NCI-H1930 (cell line): Measurements from ENCODE around the gene LDAF1.
"Not testable (repeated sequence)": the region's sequence is repeated elsewhere in the genome, so short reads cannot be mapped to it uniquely, and the experiment has no call there.

ENCODE experiments used
- DNase-seq, 2 experiments: peaks; one replicate each; lab custom pipeline; 2025; lab: John Stamatoyannopoulos, UW

Gene LDAF1

DNA sequence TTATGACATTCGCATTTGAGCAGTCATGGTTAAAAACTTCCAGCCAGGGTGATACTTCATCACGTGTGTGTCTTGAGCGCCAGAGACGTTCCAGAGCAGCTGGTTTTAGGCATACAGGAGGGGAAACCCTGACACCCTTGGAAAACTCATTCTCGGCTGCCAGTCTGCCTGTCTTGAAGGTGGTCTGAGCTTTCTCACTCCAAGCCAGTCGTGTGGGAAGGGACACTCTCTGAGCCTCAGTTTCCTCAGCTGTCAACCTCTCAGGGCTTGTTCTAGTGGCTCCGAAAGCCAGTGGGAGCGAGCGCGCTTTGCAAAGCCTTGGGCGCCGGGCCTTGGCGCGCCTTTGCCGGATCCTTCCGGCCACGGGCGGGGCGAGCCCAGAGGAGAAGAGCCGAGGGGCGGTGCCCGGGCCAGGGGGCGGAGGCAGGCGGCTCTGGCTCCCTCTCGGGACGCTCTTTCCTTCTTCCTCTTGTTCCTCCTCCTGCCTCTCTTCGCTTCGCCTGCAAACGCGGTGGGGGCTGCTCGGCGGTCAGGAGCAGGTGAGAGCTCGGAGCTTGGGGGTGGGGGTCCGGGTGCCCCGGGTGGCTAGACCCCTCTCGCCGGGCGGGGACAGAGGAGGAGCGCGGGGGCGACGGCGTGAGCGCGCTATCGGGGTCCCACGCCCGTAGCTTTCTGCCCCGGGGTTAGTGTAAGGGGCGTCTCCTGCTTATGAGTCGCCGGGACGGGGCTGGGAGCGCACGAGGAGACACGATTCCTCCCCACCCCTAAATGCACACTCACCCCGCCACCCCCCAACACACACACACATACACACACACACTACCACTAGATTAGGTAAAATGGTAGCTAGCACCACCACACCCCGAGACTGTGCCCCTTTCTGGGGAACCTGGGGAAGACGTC is at the start of gene LDAF1:
Gene LDAF1 (plus strand): TSS at position 467 of the 903 bp plus-strand sequence. CDS start 2,509 bp downstream, outside the sequence.
- DNase-seq, result peak; percentile 38 to 49

DNA sequence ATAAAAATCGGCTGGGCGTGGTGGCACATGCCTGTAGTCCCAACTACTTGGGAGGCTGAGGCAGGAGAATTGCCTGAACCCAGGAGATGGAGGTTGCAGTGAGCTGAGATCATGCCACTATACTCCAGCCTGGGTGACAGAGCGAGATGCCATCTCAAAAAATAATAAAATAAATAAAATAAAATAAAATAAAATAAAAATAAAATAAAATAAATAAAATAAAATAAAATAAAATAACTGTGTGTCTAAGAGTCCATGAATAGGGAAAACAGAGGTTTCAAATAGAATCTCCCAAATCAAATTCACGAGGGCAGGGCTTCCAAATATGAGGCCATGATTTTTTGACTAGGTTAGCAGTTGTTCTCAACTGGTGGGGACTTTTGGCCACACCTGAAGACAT is 42.9 kb upstream of the LDAF1 start:
- not testable (repeated sequence) for DNase-seq

DNA sequence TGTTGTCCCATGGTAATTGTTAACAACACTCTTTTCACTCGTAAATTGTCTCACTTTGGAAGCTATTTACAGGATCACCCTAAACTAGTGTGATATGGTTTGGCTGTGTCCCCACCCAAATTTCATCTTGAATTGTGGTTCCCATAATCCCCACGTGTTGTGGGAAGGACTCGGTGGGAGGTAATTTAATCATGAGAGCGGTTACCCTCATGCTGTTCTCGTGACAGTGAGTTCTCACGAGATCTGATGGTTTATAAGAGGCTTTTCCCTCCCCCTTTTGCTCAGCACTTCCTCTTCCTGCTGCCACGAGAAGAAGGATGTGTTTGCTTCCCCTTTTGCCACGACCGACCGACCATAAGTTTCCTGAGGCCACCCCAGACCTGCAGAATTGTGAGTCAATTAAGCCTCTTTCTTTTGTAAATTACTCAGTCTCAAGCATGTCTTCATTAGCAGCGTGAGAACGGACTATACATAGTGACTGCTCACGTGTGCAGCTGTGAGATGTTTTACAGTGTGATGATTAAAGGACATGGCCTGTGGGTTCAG is 42.3 kb upstream of the LDAF1 start:
- DNase-seq, result no peak

DNA sequence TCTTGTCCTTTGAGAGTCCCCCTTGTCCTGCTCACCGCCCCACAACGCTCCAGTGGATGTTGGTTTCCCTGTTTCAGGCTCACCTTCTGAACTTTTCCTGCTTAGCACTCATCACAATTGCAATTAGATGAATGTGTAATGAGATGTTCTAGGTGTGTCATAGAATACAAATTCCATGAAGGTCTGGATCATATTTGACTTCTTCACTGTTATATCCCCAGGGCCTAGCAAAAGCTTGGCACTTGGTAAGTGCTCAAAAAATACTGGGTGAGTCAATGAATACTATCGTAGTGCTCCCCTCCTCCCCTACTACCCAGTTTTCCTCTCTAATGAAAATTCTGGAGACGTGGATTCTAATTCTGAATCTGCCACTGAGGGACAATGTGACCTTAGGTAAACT is 40.9 kb upstream of the LDAF1 start:
- no peak for DNase-seq

DNA sequence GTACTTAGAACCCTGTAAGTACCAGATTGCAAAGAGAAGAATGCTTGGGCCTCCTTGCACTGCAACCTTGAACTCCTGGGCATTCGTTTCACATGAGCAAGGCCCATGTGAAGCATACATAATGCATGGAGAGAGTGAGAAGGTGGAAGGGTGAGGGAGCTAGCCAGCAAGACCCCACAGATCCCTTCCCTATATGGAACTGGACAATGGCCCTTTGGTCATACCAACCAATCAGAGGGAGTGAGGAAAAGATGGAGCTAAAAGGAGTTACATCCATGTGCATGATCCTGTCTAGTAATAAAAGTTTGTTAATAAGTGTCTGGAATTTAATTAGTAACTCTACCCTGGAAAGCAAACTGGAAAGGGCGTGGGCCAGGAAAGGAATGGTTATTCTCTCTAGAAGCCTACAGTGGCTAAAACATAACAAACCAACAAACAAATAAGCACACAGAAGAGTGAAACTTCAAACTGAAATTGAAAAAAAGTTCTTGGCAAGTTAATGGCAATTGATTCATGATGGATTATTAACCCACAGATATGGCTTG is 37.4 kb upstream of the LDAF1 start:
- DNase-seq, result no peak

DNA sequence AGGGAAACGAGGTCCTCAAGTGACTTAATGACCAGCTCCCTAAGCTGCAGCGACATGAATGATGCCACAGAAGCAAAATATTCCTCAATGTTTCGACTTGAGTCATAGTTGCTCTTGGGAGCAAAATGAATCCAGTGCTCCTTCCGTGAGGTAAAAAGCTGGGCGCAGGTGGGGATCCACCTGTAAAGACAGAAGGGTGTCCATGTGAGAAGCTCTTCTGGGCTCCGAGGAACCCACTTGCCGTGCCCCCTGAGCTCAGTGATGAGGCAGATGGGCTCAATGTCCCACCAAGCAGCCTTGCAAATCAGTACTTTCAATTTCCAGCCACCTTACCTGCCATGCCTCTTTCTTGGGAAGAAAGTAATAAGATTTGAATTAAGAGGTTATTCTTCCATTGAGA is 33.3 kb upstream of the LDAF1 start:
- DNase-seq, result no peak

DNA sequence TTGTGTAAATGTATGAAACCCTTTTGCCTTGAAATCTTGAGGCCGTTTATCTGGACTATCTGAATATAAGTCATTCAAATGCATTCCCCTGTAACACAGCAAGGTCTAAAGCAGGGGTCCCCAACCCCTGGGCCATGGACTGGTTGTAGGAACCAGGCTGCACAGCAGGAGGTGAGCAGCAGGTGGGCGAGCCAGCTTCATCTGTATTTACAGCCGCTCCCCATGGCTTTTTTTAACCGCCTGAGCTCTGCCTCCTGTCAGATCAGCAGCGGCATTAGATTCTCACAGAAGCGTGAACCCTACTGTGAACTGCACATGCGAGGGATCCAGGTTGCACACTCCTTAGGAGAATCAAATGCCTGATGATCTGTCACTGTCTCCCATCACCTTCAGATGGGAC is 32.0 kb upstream of the LDAF1 start:
- no peak for DNase-seq

DNA sequence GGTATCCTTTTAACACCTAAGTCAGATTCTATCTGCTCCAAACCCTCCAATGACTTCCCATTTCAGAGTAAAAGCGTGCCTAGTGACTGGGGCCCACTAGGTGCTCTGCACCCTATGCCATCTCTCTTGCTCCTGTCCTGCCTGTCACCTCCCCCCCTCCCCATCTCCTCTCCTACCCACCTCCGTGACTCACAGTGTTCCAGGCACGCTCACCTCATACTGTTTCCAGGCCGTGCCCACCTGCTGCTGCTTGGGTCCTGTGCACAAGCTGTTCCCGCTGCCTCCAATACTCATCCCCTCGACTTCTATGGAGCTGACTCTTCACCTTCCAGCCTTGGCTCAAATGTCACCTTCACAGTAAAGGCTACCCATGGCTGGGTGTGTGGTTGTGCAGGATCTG is 29.5 kb upstream of the LDAF1 start:
- no peak for DNase-seq

DNA sequence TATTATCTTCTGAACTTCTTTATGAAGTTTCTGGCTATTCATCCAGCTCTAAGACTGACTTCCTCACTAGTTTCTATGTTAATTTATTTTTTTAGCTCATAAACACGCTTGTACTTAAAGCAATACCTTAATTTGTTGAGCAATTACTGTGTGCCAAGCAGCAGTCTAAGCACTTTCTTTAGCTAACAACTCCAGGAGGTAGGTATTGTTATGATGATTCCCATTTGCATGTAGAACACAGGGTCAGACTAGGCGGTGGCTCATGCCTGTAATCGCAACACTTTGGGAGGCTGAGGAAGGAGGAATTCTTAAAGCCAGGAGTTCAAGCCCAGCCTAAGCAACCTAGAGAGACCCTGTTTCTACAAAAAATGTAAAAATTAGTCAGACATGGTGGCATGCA is 27.7 kb upstream of the LDAF1 start:
- DNase-seq, result no peak

DNA sequence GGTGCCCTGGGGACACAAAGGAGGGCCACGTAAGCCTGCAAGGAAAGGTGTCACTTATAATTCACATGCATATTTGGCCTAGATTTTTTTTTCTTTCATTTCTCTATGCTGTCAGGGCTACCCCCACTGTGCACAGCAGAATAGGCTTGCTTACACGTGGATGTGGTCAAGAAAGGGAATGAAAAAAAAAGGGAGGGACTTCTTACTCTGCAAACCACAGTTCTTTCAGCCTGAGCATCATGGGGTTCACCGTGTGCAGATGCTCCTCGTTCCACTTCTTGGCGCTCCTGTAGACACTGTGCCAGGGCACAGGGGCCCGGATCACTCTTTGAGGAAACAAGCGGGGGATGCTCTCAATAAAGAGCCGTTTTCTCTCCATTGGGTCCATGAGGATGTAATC is 24.4 kb upstream of the LDAF1 start:
- DNase-seq, result no peak

DNA sequence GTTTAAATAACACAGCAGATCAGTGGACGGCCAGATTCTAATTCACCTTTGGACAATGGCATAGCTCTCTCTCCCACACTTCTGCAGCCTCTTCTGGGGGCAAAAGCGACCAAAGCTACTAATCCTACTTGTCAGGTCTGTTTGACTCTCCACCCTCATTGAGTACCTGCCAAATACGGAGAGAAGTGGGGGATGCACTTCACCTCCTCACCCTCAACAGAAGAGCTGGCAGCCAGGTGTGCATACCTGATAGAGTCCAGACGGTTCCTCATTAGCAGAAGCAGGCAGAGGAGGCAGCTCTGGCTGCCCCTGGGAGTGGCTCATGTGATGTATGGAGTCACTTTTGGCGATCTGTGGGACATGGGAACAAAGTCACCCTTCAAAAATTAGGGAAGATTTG is 12.7 kb upstream of the LDAF1 start:
- DNase-seq, result no peak

DNA sequence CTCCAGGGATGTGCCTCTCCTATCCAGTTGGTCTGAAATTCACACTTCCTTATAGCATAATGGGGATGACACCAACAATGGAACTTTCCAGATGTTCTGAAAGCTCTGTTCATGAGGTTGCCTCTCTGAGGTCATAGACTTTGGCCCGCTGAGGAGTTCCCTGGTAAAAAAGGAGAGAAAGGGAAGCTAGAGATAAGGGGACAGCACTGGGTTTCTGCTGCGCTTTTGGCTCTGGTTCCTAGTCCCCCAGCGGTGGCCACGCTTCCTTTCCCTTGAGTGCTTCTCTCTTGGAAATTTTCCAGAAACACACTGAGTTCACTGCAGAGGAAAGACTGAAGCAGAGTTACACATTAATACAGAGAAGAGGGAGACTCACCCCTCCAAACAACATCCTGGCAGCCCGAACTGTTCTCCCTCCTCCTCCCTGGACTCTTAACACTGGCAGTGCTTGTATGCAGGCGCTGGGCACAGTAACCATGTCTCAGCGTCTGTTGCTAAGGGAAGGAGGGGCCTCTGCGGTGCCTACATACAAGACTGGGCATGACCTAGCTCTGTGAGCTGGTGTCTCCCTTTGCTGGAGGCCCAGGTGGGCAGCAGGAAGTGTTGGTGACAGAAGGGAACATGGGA is 8.0 kb upstream of the LDAF1 start, which contains the start of gene DNAH3:
Gene DNAH3 (minus strand): TSS at position 472 of the 627 bp plus-strand sequence. CDS start 527 bp downstream, outside the sequence.
- no peak for DNase-seq

DNA sequence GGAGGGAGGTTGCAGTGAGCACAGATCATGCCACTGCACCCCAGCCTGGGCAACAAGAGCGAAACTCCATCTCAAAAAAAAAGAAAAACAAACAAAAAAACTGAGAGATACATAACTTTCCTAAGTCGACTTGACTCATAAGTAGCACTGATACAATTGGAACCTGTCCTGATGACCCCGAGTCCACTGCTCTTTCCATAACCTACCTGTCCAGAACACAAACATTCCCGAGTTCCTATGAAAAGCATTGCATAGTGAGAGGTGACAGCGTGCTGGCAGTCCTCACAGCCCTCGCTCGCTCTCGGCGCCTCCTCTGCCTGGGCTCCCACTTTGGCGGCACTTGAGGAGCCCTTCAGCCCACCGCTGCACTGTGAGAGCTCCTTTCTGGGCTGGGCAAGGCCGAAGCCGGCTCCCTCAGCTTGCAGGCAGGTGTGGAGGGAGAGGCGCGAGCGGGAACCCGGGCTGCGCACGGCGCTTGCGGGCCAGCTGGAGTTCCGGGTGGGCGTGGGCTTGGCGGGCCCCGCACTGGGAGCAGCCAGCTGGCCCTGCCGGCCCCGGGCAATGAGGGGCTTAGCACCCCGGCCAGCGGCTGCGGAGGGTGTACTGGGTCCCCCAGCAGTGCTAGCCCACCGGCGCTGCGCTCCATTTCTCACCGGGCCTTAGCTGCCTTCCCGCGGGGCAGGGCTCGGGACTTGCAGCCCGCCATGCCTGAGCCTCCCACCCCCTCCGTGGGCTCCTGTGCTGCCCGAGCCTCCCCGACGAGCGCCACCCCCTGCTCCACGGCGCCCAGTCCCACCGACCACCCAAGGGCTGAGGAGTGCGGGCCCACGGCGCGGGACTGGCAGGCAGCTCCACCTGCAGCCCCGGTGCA is 6.1 kb upstream of the LDAF1 start:
- DNase-seq, result not testable (repeated sequence)

DNA sequence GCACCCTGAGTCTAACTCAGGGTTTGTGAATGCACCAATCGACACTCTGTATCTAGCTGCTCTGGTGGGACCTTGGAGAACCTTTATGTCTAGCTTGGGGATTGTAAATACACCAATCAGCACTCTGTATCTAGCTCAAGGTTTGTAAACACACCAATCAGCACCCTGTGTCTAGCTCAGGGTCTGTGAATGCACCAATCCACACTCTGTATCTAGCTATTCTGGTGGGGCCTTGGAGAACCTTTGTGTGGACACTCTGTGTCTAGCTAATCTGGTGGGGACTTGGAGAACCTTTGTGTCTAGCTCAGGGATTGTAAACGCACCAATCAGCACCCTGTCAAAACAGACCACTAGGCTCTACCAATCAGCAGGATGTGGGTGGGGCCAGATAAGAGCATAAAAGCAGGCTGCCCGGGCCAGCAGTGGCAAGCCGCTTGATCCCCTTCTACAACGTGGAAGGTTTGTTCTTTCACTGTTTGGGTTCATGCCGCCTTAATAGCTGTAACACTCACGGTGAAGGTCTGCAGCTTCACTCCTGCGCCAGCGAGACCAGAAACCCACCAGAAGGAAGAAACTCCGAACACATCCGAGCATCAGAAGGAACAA is 5.2 kb upstream of the LDAF1 start:
- peak in 1 of 2 experiments; percentile 11 for DNase-seq

DNA sequence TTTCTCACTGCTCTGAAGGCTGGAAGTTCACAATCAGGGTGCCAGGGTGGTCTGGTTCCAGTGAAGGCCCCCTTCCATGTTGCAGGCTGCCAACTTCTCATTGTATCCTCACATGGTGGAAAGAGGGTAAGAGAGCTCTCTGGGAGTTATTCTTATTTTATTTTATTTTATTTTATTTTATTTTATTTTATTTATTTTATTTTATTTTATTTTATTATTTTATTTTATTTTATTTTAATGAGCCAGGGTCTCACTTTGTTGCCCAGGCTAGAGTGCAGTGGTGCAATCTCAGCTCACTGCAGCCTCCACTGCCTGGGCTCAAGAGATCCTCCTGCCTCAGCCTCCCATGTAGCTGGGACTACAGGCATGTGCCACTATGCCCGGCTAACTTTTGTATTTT is 2.5 kb upstream of the LDAF1 start:
- DNase-seq, result not testable (repeated sequence)

DNA sequence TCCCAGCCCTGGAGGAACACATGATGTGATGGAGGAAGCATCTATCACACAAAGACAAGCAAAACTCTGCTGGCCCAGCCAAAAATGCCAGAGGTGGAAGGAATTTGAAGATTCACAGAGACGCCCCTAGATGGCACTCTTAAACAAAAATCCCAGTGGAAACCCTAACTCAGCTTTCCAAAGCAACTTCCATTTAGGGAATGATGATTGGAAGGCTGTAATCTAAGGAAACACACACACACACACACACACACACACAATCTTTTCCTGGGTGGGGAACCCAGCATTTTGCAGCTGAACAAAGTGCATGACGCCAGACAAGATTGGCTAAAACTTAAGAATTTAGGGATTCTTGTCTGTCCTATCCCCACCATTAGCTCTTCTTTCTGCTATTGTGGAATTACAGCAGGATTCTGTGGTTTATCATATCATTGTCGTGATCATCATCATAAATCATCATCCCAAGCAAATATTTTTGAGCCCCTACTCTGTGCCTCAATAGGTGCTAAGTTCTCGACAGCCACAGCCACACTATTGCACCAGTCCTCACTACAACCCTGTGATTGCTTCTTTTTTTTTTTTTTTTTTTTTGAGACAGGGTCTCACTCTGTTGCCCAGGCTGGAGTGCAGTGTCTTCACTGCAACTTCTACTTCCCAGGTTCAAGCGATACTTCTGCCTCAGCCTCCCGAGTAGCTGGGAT is 1.6 kb upstream of the LDAF1 start:
- DNase-seq, result peak in 1 of 2 experiments; percentile 54

DNA sequence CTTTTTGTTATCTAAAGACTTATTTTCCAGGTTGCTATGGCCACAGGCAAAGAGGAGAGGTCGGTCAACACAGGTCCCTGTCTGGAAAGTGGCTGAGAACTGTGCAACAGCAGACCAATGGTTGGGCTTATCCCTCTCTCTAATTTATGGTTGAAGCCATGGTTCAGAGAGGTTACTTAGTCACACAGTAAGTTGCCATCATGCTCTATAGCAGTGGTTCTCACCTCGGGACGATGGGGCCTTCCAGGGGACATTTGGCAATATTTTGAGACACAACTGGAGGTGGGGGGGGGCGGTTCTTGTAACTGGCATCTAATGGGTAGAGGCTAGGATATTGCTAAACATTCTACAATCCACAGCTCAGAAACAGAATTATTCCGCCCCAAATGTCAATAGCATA is 842 bp upstream of the LDAF1 start:
- no peak for DNase-seq

DNA sequence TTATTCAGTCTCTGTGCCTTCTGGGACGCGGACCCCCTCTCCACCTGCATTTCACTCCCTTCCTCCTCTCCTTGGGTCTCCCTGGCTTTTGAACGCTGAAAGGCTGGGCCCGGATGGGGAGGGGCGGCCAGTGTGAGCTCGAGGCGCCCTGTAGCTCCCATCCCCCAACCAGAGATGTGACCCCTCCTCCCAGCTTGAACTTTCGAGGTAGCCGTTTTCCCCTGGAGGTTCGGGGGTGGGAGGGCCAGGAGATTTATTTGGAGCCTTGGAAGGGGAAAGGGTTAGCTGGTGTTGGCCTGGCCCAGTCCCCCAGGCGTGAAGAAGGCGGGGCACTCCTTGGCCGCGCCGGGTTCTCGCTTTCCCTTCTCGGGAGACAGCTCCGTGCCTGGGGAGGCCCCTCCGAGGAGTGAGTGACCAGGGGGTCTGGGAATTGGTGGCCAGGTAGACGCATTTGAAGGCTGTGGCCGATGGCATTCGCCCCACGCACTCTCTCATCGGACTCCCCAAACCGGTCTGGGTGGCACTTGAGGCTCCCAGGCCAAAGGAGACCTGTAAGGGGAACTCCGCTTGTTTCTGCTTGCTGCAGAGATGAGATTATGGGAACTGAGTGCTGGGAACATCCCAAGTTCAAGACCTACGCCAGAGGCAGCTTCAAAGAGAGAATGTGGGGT is 942 bp downstream of the LDAF1 start:
- DNase-seq, result no peak

DNA sequence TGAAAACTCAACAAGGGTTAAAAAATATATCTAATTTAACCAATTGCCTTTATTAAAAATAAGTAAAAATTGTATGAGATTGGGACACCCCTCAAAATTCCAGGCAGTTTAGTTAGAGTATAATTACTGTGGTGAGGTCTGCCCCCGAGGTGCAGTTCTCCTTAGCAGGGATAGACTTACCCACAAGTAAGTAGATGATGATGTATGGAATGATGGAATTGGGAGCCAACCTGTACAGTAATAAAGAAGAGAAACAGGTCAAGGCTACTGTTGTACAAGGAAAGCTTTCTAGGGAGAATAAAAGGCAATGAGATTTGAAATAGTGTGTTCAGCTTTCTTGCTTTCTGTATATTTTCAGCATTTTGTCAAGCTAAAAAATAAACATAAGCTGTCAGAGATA is 1.8 kb downstream of the LDAF1 start:
- DNase-seq, result no peak

DNA sequence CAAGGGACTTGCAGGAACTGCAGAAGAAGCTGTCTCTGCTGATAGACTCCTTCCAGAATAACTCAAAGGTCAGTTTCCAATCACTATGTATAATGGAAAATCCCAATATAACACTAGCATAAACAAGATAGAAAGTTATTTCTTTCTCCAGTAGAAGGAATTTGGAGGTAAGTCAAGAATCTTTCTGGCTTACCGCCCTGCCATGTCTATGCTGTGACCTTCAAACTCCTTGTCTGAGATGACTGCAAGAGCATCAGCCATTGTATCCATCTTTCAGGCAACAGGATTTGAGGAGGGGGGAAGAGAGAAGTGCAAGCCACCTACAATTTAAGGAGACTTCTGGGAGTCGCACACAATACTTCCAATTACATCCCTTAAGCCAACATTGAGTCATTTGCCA is 2.7 kb downstream of the LDAF1 start:
- no peak for DNase-seq
